Measurements from ENCODE around the gene ZBTB20.

ZBTB20 gene

DNA sequence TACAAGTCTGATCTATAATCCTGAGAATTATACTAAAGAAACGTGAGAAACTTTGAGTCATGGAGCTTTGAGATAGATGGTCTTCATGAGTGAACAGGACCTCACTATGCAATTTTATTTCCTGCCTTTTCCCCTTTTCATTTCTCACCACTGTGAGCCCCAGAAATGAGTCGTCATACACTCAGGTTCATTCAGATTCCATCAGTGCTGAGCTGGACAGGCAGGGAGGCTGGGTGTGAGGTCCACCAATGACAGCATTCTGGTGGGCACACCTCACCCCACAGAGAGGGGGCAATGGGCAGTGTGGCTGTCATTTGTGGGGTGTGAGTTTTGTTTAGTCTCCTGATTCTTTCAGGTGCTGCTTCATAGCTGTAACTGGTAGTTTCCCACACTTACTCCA lies 836.4 kb downstream of the ZBTB20 start:
- H3K4ac ChIP-seq (ENCODE audit: low read depth in 1 of 2, low read length in 2 of 2): no peak overlapping the region
- H3K18ac ChIP-seq (ENCODE audit: low read depth in 1 of 2, low read length in 2 of 2): no peak overlapping the region
- no peak overlapping the region for H2BK12ac ChIP-seq (ENCODE audit: low read length in 2 of 2)
- H3K9me3 ChIP-seq (ENCODE audit: control insufficient read depth, low read length): no peaks in the 10 kb centered on the region
- H3K14ac ChIP-seq (ENCODE audit: low read length in 2 of 2): no peak overlapping the region
- no peak overlapping the region for H2BK15ac ChIP-seq (ENCODE audit: low read depth, poor library complexity, severe bottlenecking)
- no peak overlapping the region for H2BK120ac ChIP-seq (ENCODE audit: low read depth, low read length)
- no peaks in the 10 kb centered on the region for H3K79me1 ChIP-seq (replicated peaks; ENCODE audit: low read length, poor library complexity, severe bottlenecking)
- peaks cover 0 to 9% of the 10 kb centered on the region in 2 experiments for H3K36me3 ChIP-seq (ENCODE audit: control insufficient read depth in 1 of 2, insufficient read depth in 2 of 2, low read depth in 1 of 2, low read length in 2 of 2)
- H2AK5ac ChIP-seq (ENCODE audit: low read length, severe bottlenecking): no peak overlapping the region
- no peak overlapping the region for H3K27ac ChIP-seq (ENCODE audit: low read length, poor library complexity, severe bottlenecking)
- H3K27me3 ChIP-seq (ENCODE audit: control insufficient read depth in 1 of 2, insufficient read depth in 1 of 2, low read length in 2 of 2): no peaks in the 10 kb centered on the region
- no peak overlapping the region for H3K23ac ChIP-seq (ENCODE audit: low read length in 2 of 2)
- H2AFZ ChIP-seq (ENCODE audit: low read depth, low read length): no peak overlapping the region
- no peak overlapping the region for H4K8ac ChIP-seq (ENCODE audit: low read length)
- no peak overlapping the region for H3K4me2 ChIP-seq (ENCODE audit: low read length, poor library complexity, severe bottlenecking)
- peaks cover 2% of the 10 kb centered on the region for H3K4me1 ChIP-seq (ENCODE audit: control insufficient read depth, insufficient read depth, low read depth, low read length)
- H3K9ac ChIP-seq (ENCODE audit: low read length): no peak overlapping the region
- no peak overlapping the region for H3K4me3 ChIP-seq (ENCODE audit: insufficient read depth in 1 of 2, low read depth in 1 of 2, low read length in 2 of 2)
- no peak for DNase-seq
- H2BK5ac ChIP-seq (ENCODE audit: low read depth, low read length, poor library complexity, severe bottlenecking): no peak overlapping the region
- WGBS: 79% methylated on average over 1 of the region's 2 CpGs
- no peak overlapping the region for H4K91ac ChIP-seq (ENCODE audit: low read length)

- Histone ChIP-seq H3K14ac (ENCODE audit: low read length in 2 of 2) (no peak overlapping the region), H3K4me2 (ENCODE audit: low read length, poor library complexity, severe bottlenecking) (no peak overlapping the region), H3K9ac (ENCODE audit: low read length) (no peak overlapping the region), H3K4me3 (ENCODE audit: insufficient read depth in 1 of 2, low read depth in 1 of 2, low read length in 2 of 2) (no peak overlapping the region), H3K9me3 (ENCODE audit: control insufficient read depth, low read length) (no peaks in the 10 kb centered on the region), H3K27me3 (ENCODE audit: control insufficient read depth in 1 of 2, insufficient read depth in 1 of 2, low read length in 2 of 2) (peaks cover 0 to 8% of the 10 kb centered on the region in 2 experiments), H3K79me1 (replicated peaks; ENCODE audit: low read length, poor library complexity, severe bottlenecking) (no peaks in the 10 kb centered on the region), H3K23ac (ENCODE audit: low read length in 2 of 2) (no peak overlapping the region), H3K4ac (ENCODE audit: low read depth in 1 of 2, low read length in 2 of 2) (no peak overlapping the region), H3K27ac (ENCODE audit: low read length, poor library complexity, severe bottlenecking) (no peak overlapping the region), H2AFZ (ENCODE audit: low read depth, low read length) (no peak overlapping the region), H3K4me1 (ENCODE audit: control insufficient read depth, insufficient read depth, low read depth, low read length) (peaks cover 2% of the 10 kb centered on the region), H2BK120ac (ENCODE audit: low read depth, low read length) (no peak overlapping the region), H4K91ac (ENCODE audit: low read length) (no peak overlapping the region), H2BK12ac (ENCODE audit: low read length in 2 of 2) (no peak overlapping the region), H3K18ac (ENCODE audit: low read depth in 1 of 2, low read length in 2 of 2) (no peak overlapping the region), H2BK5ac (ENCODE audit: low read depth, low read length, poor library complexity, severe bottlenecking) (no peak overlapping the region), H3K36me3 (ENCODE audit: control insufficient read depth in 1 of 2, insufficient read depth in 2 of 2, low read depth in 1 of 2, low read length in 2 of 2) (no peaks in the 10 kb centered on the region), H2AK5ac (ENCODE audit: low read length, severe bottlenecking) (no peak overlapping the region), H4K8ac (ENCODE audit: low read length) (no peak overlapping the region), H2BK15ac (ENCODE audit: low read depth, poor library complexity, severe bottlenecking) (no peak overlapping the region)
- 80% methylated on average over 4 of the region's 5 CpGs for WGBS
- no peak for DNase-seq
These were observed 838.3 kb downstream of the ZBTB20 start for GRCh38 chr3:114308830-114309229.

DNA sequence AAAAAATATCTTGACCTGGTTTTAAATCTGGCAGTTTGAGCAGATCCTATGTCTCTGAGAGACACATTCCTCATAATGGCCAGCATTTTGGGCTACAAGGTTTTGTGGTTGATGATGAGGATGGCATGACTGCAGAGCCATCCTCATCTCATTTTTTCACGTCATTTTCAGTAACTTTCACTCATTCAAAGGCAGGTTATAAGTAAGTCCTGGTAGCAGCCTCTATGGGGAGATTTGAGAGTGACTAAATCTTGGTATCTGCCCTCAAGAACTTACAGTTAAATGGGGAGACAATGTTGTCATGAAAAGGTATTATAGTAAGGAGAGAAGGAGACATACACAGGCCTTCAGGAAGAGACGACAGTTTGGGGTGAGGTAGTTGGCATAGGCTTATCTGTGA lies 838.7 kb downstream of the ZBTB20 start:
- 95% methylated on average over 1 of the region's 2 CpGs for WGBS
- H3K27ac ChIP-seq (ENCODE audit: low read length, poor library complexity, severe bottlenecking): no peak overlapping the region
- no peak overlapping the region for H2BK120ac ChIP-seq (ENCODE audit: low read depth, low read length)

GRCh38 chr3:114307832-114308231 lies 839.3 kb downstream of the ZBTB20 start:
- no peak overlapping the region for H2AFZ ChIP-seq (ENCODE audit: low read depth, low read length)
- H3K23ac ChIP-seq (ENCODE audit: low read length in 2 of 2): no peak overlapping the region
- no peaks in the 10 kb centered on the region for H3K79me1 ChIP-seq (replicated peaks; ENCODE audit: low read length, poor library complexity, severe bottlenecking)
- H2AK5ac ChIP-seq (ENCODE audit: low read length, severe bottlenecking): no peak overlapping the region
- H3K36me3 ChIP-seq (ENCODE audit: control insufficient read depth in 1 of 2, insufficient read depth in 2 of 2, low read depth in 1 of 2, low read length in 2 of 2): no peaks in the 10 kb centered on the region
- no peaks in the 10 kb centered on the region for H3K9me3 ChIP-seq (ENCODE audit: control insufficient read depth, low read length)
- no peak overlapping the region for H3K4me3 ChIP-seq (ENCODE audit: insufficient read depth in 1 of 2, low read depth in 1 of 2, low read length in 2 of 2)
- peaks cover 2% of the 10 kb centered on the region for H3K4me1 ChIP-seq (ENCODE audit: control insufficient read depth, insufficient read depth, low read depth, low read length)
- no peak overlapping the region for H3K14ac ChIP-seq (ENCODE audit: low read length in 2 of 2)
- DNase-seq: no peak
- no peak overlapping the region for H2BK120ac ChIP-seq (ENCODE audit: low read depth, low read length)
- H3K18ac ChIP-seq (ENCODE audit: low read depth in 1 of 2, low read length in 2 of 2): no peak overlapping the region
- H3K27ac ChIP-seq (ENCODE audit: low read length, poor library complexity, severe bottlenecking): no peak overlapping the region
- H4K91ac ChIP-seq (ENCODE audit: low read length): no peak overlapping the region
- H2BK5ac ChIP-seq (ENCODE audit: low read depth, low read length, poor library complexity, severe bottlenecking): no peak overlapping the region
- H3K4me2 ChIP-seq (ENCODE audit: low read length, poor library complexity, severe bottlenecking): no peak overlapping the region
- 78% methylated on average over 3 of the region's 3 CpGs for WGBS
- peaks cover 0 to 8% of the 10 kb centered on the region in 2 experiments for H3K27me3 ChIP-seq (ENCODE audit: control insufficient read depth in 1 of 2, insufficient read depth in 1 of 2, low read length in 2 of 2)
- no peak overlapping the region for H3K4ac ChIP-seq (ENCODE audit: low read depth in 1 of 2, low read length in 2 of 2)
- no peak overlapping the region for H2BK15ac ChIP-seq (ENCODE audit: low read depth, poor library complexity, severe bottlenecking)
- no peak overlapping the region for H2BK12ac ChIP-seq (ENCODE audit: low read length in 2 of 2)
- H4K8ac ChIP-seq (ENCODE audit: low read length): no peak overlapping the region
- no peak overlapping the region for H3K9ac ChIP-seq (ENCODE audit: low read length)

More for the DNA sequence above, 838.7 kb downstream of the ZBTB20 start:
- Histone ChIP-seq H3K23ac (ENCODE audit: low read length in 2 of 2) (no peak overlapping the region), H3K36me3 (ENCODE audit: control insufficient read depth in 1 of 2, insufficient read depth in 2 of 2, low read depth in 1 of 2, low read length in 2 of 2) (no peaks in the 10 kb centered on the region), H3K9ac (ENCODE audit: low read length) (no peak overlapping the region), H2AK5ac (ENCODE audit: low read length, severe bottlenecking) (no peak overlapping the region), H2AFZ (ENCODE audit: low read depth, low read length) (no peak overlapping the region), H2BK12ac (ENCODE audit: low read length in 2 of 2) (no peak overlapping the region), H3K18ac (ENCODE audit: low read depth in 1 of 2, low read length in 2 of 2) (no peak overlapping the region), H3K4me1 (ENCODE audit: control insufficient read depth, insufficient read depth, low read depth, low read length) (peaks cover 2% of the 10 kb centered on the region), H4K8ac (ENCODE audit: low read length) (no peak overlapping the region), H3K4ac (ENCODE audit: low read depth in 1 of 2, low read length in 2 of 2) (no peak overlapping the region), H2BK5ac (ENCODE audit: low read depth, low read length, poor library complexity, severe bottlenecking) (no peak overlapping the region), H3K9me3 (ENCODE audit: control insufficient read depth, low read length) (no peaks in the 10 kb centered on the region), H3K79me1 (replicated peaks; ENCODE audit: low read length, poor library complexity, severe bottlenecking) (no peaks in the 10 kb centered on the region), H3K4me3 (ENCODE audit: insufficient read depth in 1 of 2, low read depth in 1 of 2, low read length in 2 of 2) (no peak overlapping the region), H4K91ac (ENCODE audit: low read length) (no peak overlapping the region), H3K4me2 (ENCODE audit: low read length, poor library complexity, severe bottlenecking) (no peak overlapping the region), H2BK15ac (ENCODE audit: low read depth, poor library complexity, severe bottlenecking) (no peak overlapping the region), H3K14ac (ENCODE audit: low read length in 2 of 2) (no peak overlapping the region), H3K27me3 (ENCODE audit: control insufficient read depth in 1 of 2, insufficient read depth in 1 of 2, low read length in 2 of 2) (peaks cover 0 to 8% of the 10 kb centered on the region in 2 experiments)
- DNase-seq: no peak
